Naive thymus-derived CD4-positive, alpha-beta T cell (primary cell): Measurements from ENCODE around the gene CTNNBIP1. TPM values are rescaled to one million over a fixed set of nuclear protein-coding genes. Genes with fewer than 3 reads are reported as not detected.
A peak's percentile ranks its signal among the peaks of the same experiment; 100 is the strongest.

ENCODE experiments used
- ATAC-seq: fragments of 150-1000 bp; cut with Tn5 transposase; 2 replicates; pipeline ENCODE4 v1.10.0; 2021; ENCODE audit warnings: mild to moderate bottlenecking, moderate library complexity
- CTCF ChIA-PET: fragments of 350-600 bp; sonication (Branson Sonifier 250); formaldehyde crosslinking; loops from one replicate; lab custom pipeline; 2021; ENCODE audit warnings: antibody characterized with exemption; lab: Charles Lee
- POLR2A ChIA-PET: fragments of 350-600 bp; sonication (Branson Sonifier 250); formaldehyde crosslinking; loops from one replicate; lab custom pipeline; 2021; ENCODE audit warnings: antibody characterized with exemption, inconsistent platforms; lab: Charles Lee
- DNase-seq, 9 donors: peaks; one replicate each; pipeline versions ENCODE4 v3.0.0 to v3.0.0-alpha.2; 2020 to 2022; ENCODE audit warnings: mixed read lengths in 1 of 9
- H3K27ac ChIP-seq: one replicate; pipeline ENCODE4 v1.7.0; 2013; ENCODE audit warnings: mild to moderate bottlenecking, low read depth, low read length, moderate library complexity
- H3K27me3 ChIP-seq, 2 donors: one replicate each; pipeline ENCODE4 v1.7.0; 2013; ENCODE audit warnings: low read length in 2 of 2, mild to moderate bottlenecking in 2 of 2, moderate library complexity in 2 of 2; ENCODE audit not compliant: control insufficient read depth in 2 of 2, insufficient read depth in 2 of 2
- H3K36me3 ChIP-seq, 3 experiments: 1 replicate in 2 of 3; 2 replicates in 1 of 3; pipeline ENCODE4 v1.7.0; 2013; ENCODE audit warnings: low read length in 3 of 3, mild to moderate bottlenecking in 3 of 3, moderate library complexity in 1 of 3; ENCODE audit not compliant: insufficient read depth in 3 of 3, control insufficient read depth in 2 of 3
- H3K4me1 ChIP-seq, 2 donors: one replicate each; pipeline ENCODE4 v1.7.0; 2013; ENCODE audit warnings: low read length in 2 of 2, mild to moderate bottlenecking in 2 of 2, moderate library complexity in 1 of 2; ENCODE audit not compliant: control insufficient read depth in 2 of 2, insufficient read depth in 2 of 2
- H3K4me3 ChIP-seq: 2 replicates; pipeline ENCODE4 v1.7.0; 2013; ENCODE audit warnings: mild to moderate bottlenecking, low read length
- H3K9me3 ChIP-seq, 3 experiments: 1 replicate in 2 of 3; 2 replicates in 1 of 3; pipeline ENCODE4 v1.7.0; 2013; ENCODE audit warnings: low read length in 3 of 3; ENCODE audit not compliant: control insufficient read depth in 2 of 3
- H3K27ac Mint-ChIP-seq, 9 donors: one replicate each; pipeline ENCODE4 v1.8.0; 2020 to 2022; ENCODE audit warnings: mixed read lengths in 9 of 9, mild to moderate bottlenecking in 8 of 9, moderate library complexity in 5 of 9, inconsistent platforms in 2 of 9
- H3K27me3 Mint-ChIP-seq, 5 donors: one replicate each; pipeline ENCODE4 v1.8.0; 2021 to 2022; ENCODE audit warnings: mixed read lengths in 5 of 5, mild to moderate bottlenecking in 1 of 5
- H3K36me3 Mint-ChIP-seq, 5 donors: one replicate each; pipeline ENCODE4 v1.8.0; 2020 to 2022; ENCODE audit warnings: mixed read lengths in 5 of 5, mild to moderate bottlenecking in 3 of 5, inconsistent platforms in 1 of 5
- H3K4me1 Mint-ChIP-seq, 7 donors: one replicate each; pipeline ENCODE4 v1.8.0; 2020 to 2022; ENCODE audit warnings: mixed read lengths in 7 of 7, mild to moderate bottlenecking in 3 of 7, inconsistent platforms in 1 of 7
- H3K4me3 Mint-ChIP-seq, 10 donors: one replicate each; pipeline ENCODE4 v1.8.0; 2020 to 2022; ENCODE audit warnings: mild to moderate bottlenecking in 10 of 10, mixed read lengths in 10 of 10, moderate library complexity in 6 of 10, inconsistent platforms in 2 of 10
- H3K9me3 Mint-ChIP-seq, 11 donors: one replicate each; pipeline ENCODE4 v1.8.0; 2020 to 2022; ENCODE audit warnings: mixed read lengths in 11 of 11, mild to moderate bottlenecking in 4 of 11, inconsistent platforms in 1 of 11, moderate library complexity in 1 of 11
- intact Hi-C, 2 donors: fragments of 100-400 bp; cut with micrococcal nuclease; formaldehyde crosslinking; loops; one replicate each; pipeline ENCODE4 v1.15.1; 2023
- polyA plus RNA-seq, 2 donors: library from polyadenylated mRNA; unstranded; fragments of 300-500 nt; fragmentation: Illumina TruSeq; gene quantifications; one replicate each; pipeline ENCODE4 v1.2.3, GENCODE V29; 2021
- total RNA-seq, 6 experiments: library from RNA in 5 of 6; stranded (reverse) in 5 of 6; gene quantifications; 1 replicate in 5 of 6; 2 replicates in 1 of 6; pipeline ENCODE4 v1.2.3 and lab custom pipeline; 2021 to 2026

Gene CTNNBIP1
- total and polyA plus RNA-seq, 7 experiments from 2014 or later, result 5.3 to 17.2 (median 7.2) TPM

DNA sequence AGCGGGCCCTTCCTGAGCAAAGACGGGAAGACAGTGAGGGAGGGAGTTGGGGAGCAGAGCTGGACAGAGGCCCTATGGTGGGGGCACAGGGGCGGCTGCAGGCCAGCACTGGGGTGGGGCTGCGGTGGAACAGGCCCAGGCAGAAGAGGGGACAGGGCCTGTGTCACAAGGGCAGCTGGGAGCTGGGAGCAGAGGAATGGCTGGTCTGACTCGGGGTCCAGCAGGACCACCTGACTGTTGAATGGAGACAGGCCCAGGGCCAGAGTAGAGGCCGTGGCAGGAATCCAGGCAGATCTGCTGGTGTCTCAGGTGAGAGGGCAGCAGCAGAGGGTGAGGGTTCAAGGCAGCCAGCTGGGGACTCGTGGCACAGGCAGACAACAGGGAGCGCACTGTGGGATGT is 25.3 kb downstream of the CTNNBIP1 start:
- Mint-ChIP-seq H3K9me3 (no peaks in the 10 kb centered on the region), H3K36me3 (peaks cover 0 to 10% (median 0%) of the 10 kb centered on the region in 5 donors), H3K4me1 (peaks cover 9 to 27% (median 18%) of the 10 kb centered on the region in 7 donors), H3K27ac (no peak overlapping the region), H3K27me3 (no peaks in the 10 kb centered on the region), H3K4me3 (no peak overlapping the region)
- Histone ChIP-seq H3K27me3 (no peaks in the 10 kb centered on the region), H3K36me3 (no peaks in the 10 kb centered on the region), H3K27ac (no peak overlapping the region), H3K9me3 (no peaks in the 10 kb centered on the region), H3K4me1 (peaks cover 0 to 23% of the 10 kb centered on the region in 2 donors), H3K4me3 (no peak overlapping the region)
- intact Hi-C loops, result no loop called here
- ATAC-seq (no peak), DNase-seq (no peak)
- ChIA-PET CTCF (interaction anchor here (0.6 to 1.2 kb wide), 2 partner anchors 11 to 41 kb away, joined by 4 to 8 read pairs; no protein-coding TSS in a partner anchor), POLR2A (no interaction called here)

DNA sequence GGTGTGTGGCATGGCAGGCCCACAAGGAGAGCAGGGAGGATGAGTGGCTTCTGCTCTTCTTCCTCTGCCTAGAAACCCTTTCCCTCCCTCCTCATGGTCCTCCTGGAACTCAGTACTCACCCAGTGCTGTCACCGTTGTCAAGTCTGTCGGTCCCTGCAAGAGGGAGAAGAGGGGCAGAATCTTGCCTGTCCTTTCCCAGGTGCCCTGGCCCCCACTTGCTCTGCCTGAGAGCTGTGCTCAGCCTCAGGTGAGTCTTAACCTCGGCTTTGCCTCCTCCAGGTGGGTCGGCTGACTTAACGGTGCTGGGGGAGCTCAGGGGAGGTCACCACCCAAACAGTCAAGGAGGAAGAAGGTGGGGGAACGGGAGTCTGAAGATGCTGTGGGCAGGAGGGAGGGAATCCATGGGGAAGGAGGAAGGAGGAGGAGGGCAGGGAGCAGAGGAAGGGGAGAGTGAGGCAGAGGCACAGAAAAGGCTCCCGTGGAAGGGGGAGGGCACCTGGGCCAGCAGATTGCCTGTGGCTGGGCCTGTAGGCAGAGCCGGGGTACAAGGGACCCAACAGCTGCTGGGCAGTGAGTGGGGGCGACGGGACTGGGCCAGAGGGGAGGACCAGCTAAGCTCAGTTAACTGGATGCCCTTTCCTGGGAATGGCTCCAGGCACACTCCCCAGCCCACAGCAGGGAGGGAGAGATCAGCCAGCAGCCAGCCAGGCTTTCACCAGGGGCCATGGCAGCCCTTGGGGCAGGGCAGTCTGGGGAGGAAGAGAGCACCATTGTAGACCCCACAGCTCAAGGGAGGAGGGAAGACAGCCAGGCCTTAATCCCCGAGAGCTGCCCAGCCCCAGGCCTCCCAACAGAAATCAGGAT is 26.3 kb downstream of the CTNNBIP1 start:
- no peaks in the 10 kb centered on the region for H3K36me3 ChIP-seq
- no peaks in the 10 kb centered on the region for H3K9me3 ChIP-seq
- POLR2A ChIA-PET, result no interaction called here
- ATAC-seq, result no peak
- H3K9me3 Mint-ChIP-seq, result no peaks in the 10 kb centered on the region
- CTCF ChIA-PET, result interaction anchor here (1.2 kb wide), 1 partner anchor 10 kb away, joined by 4 read pairs; no protein-coding TSS in a partner anchor
- intact Hi-C loops, result no loop called here
- H3K27ac ChIP-seq, result no peak overlapping the region
- H3K4me3 ChIP-seq, result no peak overlapping the region
- H3K4me1 Mint-ChIP-seq, result peaks cover 9 to 27% (median 14%) of the 10 kb centered on the region in 7 donors
- H3K27me3 Mint-ChIP-seq, result no peaks in the 10 kb centered on the region
- DNase-seq, result no peak
- H3K27ac Mint-ChIP-seq, result peak overlapping the region in 2 of 9 donors; percentile 28 to 70
- H3K36me3 Mint-ChIP-seq, result peaks cover 0 to 6% (median 0%) of the 10 kb centered on the region in 5 donors
- H3K4me1 ChIP-seq, result peaks cover 0 to 23% of the 10 kb centered on the region in 2 donors
- no peak overlapping the region for H3K4me3 Mint-ChIP-seq
- H3K27me3 ChIP-seq, result no peaks in the 10 kb centered on the region

DNA sequence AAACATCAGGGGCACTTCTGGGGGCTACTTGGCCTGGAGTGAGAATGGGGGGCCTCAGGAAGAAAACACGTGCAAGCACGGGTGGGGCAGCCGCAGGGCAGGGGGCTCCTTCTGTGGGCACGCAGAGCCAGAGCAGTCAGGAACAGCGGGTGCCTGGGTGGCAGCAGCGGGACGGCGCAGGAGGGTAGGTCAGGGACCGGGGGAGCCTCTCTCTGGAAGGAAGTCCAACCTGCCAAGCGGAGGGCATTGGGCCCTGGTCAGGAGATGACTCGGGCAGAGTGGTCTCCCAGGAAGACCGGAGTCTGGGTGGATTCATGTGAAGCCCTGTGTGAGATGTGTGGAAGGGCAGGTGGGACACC is 27.1 kb downstream of the CTNNBIP1 start:
- H3K9me3 ChIP-seq, result no peaks in the 10 kb centered on the region
- Mint-ChIP-seq H3K9me3 (no peaks in the 10 kb centered on the region), H3K27ac (peak overlapping the region in 1 of 9 donors; percentile 65), H3K36me3 (peaks cover 0 to 6% (median 0%) of the 10 kb centered on the region in 5 donors), H3K4me3 (no peak overlapping the region), H3K27me3 (no peaks in the 10 kb centered on the region), H3K4me1 (peaks cover 9 to 27% (median 14%) of the 10 kb centered on the region in 7 donors)
- H3K4me1 ChIP-seq, result peaks cover 0 to 23% of the 10 kb centered on the region in 2 donors
- no peaks in the 10 kb centered on the region for H3K27me3 ChIP-seq
- CTCF ChIA-PET, result no interaction called here
- H3K27ac ChIP-seq, result no peak overlapping the region
- no peak overlapping the region for H3K4me3 ChIP-seq
- POLR2A ChIA-PET, result no interaction called here
- intact Hi-C loops, result no loop called here
- no peak for ATAC-seq
- no peak for DNase-seq
- no peaks in the 10 kb centered on the region for H3K36me3 ChIP-seq

DNA sequence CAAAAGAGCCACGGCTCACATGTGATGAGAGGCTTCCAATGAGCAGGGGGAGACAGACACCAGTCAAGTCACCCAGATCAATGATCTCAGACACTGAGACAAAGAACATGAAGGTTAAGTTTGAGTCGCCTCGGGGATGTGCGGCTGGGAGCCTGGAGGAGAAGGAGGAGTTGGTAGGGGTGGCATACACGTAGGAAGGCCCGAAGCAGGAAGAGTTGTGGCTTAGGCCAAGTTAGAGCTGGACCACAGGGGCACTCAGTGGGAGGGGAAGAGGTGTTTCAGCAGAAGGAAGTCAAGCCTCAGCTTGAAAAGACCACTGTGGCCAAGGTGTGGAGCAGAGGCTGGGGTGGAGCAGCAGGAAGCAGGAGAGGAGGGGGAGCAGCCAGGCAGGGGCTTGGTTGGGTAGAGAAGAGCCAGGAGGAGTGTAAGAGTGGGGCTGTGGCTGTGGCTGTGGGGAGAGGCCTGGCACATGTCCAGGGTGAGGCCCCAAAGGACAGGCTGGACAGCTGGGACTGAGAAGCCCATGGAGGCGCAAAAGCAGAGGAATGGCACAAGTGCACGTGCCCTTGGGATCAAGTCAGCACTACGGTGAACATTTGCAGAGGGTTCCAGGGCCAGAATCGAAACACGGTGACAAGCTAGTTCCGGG is 27.6 kb downstream of the CTNNBIP1 start:
- Mint-ChIP-seq H3K36me3 (peaks cover 0 to 6% (median 0%) of the 10 kb centered on the region in 5 donors), H3K27ac (peak overlapping the region in 8 of 9 donors; percentile 4 to 84 (median 53)), H3K4me1 (peaks cover 9 to 27% (median 14%) of the 10 kb centered on the region in 7 donors), H3K9me3 (no peaks in the 10 kb centered on the region), H3K27me3 (no peaks in the 10 kb centered on the region), H3K4me3 (peak overlapping the region in 2 of 10 donors; percentile 25 to 31)
- H3K27me3 ChIP-seq, result no peaks in the 10 kb centered on the region
- peak; percentile 46 for ATAC-seq
- H3K27ac ChIP-seq, result no peak overlapping the region
- H3K36me3 ChIP-seq, result no peaks in the 10 kb centered on the region
- intact Hi-C loops, result no loop called here
- ChIA-PET POLR2A (no interaction called here), CTCF (no interaction called here)
- peaks cover 0 to 23% of the 10 kb centered on the region in 2 donors for H3K4me1 ChIP-seq
- no peaks in the 10 kb centered on the region for H3K9me3 ChIP-seq
- no peak overlapping the region for H3K4me3 ChIP-seq
- no peak for DNase-seq

DNA sequence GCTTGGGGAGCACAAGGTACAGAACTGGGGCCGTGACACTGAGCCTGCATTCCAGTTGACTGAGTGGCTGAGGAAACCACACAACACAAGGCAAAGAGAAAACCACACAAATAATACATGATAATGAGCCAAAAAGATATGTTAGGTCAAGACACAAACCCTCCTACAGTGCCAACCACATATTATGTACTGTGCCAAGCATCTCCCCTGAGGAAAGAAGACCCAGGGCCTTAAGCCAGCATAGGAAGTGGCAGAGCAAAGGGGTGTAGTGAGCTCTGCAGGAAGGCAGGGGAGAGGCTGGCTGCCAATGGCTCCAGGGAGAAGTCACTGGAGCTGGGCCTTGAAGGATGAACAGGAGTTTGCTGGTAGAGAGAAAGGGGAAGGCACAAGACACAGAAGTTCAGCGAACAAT is 28.2 kb downstream of the CTNNBIP1 start:
- peaks cover 0 to 6% (median 0%) of the 10 kb centered on the region in 5 donors for H3K36me3 Mint-ChIP-seq
- ATAC-seq (no peak), DNase-seq (no peak)
- H3K27ac ChIP-seq, result no peak overlapping the region
- peaks cover 0 to 23% of the 10 kb centered on the region in 2 donors for H3K4me1 ChIP-seq
- H3K36me3 ChIP-seq, result no peaks in the 10 kb centered on the region
- H3K4me1 Mint-ChIP-seq, result peaks cover 9 to 27% (median 14%) of the 10 kb centered on the region in 7 donors
- no peak overlapping the region for H3K4me3 ChIP-seq
- H3K9me3 ChIP-seq, result no peaks in the 10 kb centered on the region
- POLR2A ChIA-PET, result no interaction called here
- CTCF ChIA-PET, result no interaction called here
- H3K4me3 Mint-ChIP-seq, result peak overlapping the region in 2 of 10 donors; percentile 6 to 45
- intact Hi-C loops, result no loop called here
- no peaks in the 10 kb centered on the region for H3K9me3 Mint-ChIP-seq
- H3K27ac Mint-ChIP-seq, result peak overlapping the region in 8 of 9 donors; percentile 28 to 84 (median 56)
- no peaks in the 10 kb centered on the region for H3K27me3 ChIP-seq
- no peaks in the 10 kb centered on the region for H3K27me3 Mint-ChIP-seq

DNA sequence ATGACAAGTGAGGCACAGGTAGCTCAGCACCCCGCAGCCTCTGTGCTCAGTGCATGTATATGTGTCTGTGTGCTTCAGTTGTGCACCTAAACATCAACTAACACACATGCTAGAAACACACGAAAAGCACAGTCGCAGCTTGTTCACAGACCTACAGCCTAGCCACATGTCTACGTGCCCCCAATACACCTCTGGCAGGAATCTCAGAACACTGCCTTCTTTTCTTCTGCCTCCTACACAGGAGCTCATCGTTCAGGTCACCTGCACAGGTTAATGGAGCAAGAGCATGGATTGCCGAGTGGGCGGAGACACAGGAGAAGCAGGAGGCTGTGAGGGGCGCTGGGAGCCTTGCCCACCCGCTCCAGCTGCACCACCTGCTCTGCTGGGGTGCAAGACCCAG is 31.7 kb downstream of the CTNNBIP1 start:
- Histone ChIP-seq H3K4me3 (no peak overlapping the region), H3K36me3 (no peaks in the 10 kb centered on the region), H3K9me3 (no peaks in the 10 kb centered on the region), H3K4me1 (peaks cover 0 to 20% of the 10 kb centered on the region in 2 donors), H3K27me3 (no peaks in the 10 kb centered on the region), H3K27ac (no peak overlapping the region)
- Mint-ChIP-seq H3K4me3 (no peak overlapping the region), H3K27me3 (no peaks in the 10 kb centered on the region), H3K9me3 (no peaks in the 10 kb centered on the region), H3K4me1 (peaks cover 16 to 24% (median 22%) of the 10 kb centered on the region in 7 donors), H3K36me3 (peaks cover 0 to 4% (median 0%) of the 10 kb centered on the region in 5 donors), H3K27ac (no peak overlapping the region)
- ChIA-PET POLR2A (interaction anchor here (1.2 kb wide), 1 partner anchor 10 kb away, joined by 3 read pairs; no protein-coding TSS in a partner anchor), CTCF (interaction anchor here (0.6 to 1.2 kb wide), 3 partner anchors 10 to 423 kb away, joined by 3 to 7 read pairs (median 4); no protein-coding TSS in a partner anchor)
- ATAC-seq, result no peak
- DNase-seq, result no peak
- intact Hi-C loops, result loop anchor here in 1 of 2 donors (5.0 kb wide), 1 partner anchor 459 kb away; no protein-coding TSS in a partner anchor
